ENCODE data around the gene DEXI.
"Not testable (repeated sequence)": the region's sequence is repeated elsewhere in the genome, so short reads cannot be mapped to it uniquely, and the experiment has no call there.

GRCh38 chr16:10941935-10942351 lies 325 bp downstream of the DEXI start:
- not testable (repeated sequence) for TF ChIP-seq ZBTB7A (tag by site-specific recombination; IDR thresholded peaks at IDR 0.05; ENCODE audit: low read depth); CTCF (tag by site-specific recombination; IDR thresholded peaks at IDR 0.05); KLF1 (tag by site-specific recombination; IDR thresholded peaks at IDR 0.05); ATF2 (tag by site-specific recombination; IDR thresholded peaks at IDR 0.05; ENCODE audit: low read depth)

Data from HEK293 (cell line).